GM21717 (cell line): ENCODE data around the gene PPME1.

Experiments
- ATAC-seq: cut with Tn5 transposase; IDR thresholded peaks from one replicate; pipeline ENCODE4 v1.9.1; 2021; ENCODE audit warnings: mild to moderate bottlenecking, moderate library complexity; ENCODE audit not compliant: unreplicated experiment

Gene PPME1

GRCh38 chr11:74225565-74225964 lies 54.5 kb downstream of the PPME1 start:
- no peak for ATAC-seq

- ATAC-seq, result no peak
Measured at GRCh38 chr11:74226907-74227306, 55.8 kb downstream of the PPME1 start.

GRCh38 chr11:74232311-74232950 lies 61.3 kb downstream of the PPME1 start:
- no peak for ATAC-seq

- ATAC-seq, result no peak
Measured at GRCh38 chr11:74233683-74234082, 62.6 kb downstream of the PPME1 start.

- no peak for ATAC-seq
Measured at GRCh38 chr11:74235121-74235520, 64.0 kb downstream of the PPME1 start.

- no peak for ATAC-seq
Measured at GRCh38 chr11:74237541-74237940, 66.5 kb downstream of the PPME1 start.

GRCh38 chr11:74238243-74238642 lies 67.2 kb downstream of the PPME1 start:
- ATAC-seq, result no peak

- ATAC-seq, result no peak
Measured at GRCh38 chr11:74248469-74248868, 77.4 kb downstream of the PPME1 start.

- ATAC-seq, result no peak
Measured at GRCh38 chr11:74249496-74249895, 78.4 kb downstream of the PPME1 start.

- ATAC-seq, result no peak
Measured at GRCh38 chr11:74253361-74253760, 82.3 kb downstream of the PPME1 start.

- no peak for ATAC-seq
Measured at GRCh38 chr11:74255741-74256375, 84.8 kb downstream of the PPME1 start.

- ATAC-seq, result no peak
Measured at GRCh38 chr11:74256378-74257133, 85.5 kb downstream of the PPME1 start.

- ATAC-seq, result no peak
Measured at GRCh38 chr11:74257959-74258553, 87.0 kb downstream of the PPME1 start.

GRCh38 chr11:74262725-74263124 lies 91.6 kb downstream of the PPME1 start:
- no peak for ATAC-seq

- no peak for ATAC-seq
Measured at GRCh38 chr11:74265256-74265655, 94.2 kb downstream of the PPME1 start.

GRCh38 chr11:74267014-74267413 lies 95.9 kb downstream of the PPME1 start:
- no peak for ATAC-seq

GRCh38 chr11:74268456-74268855 lies 97.4 kb downstream of the PPME1 start:
- ATAC-seq, result no peak

GRCh38 chr11:74269161-74269811 lies 98.2 kb downstream of the PPME1 start:
- no peak for ATAC-seq

- ATAC-seq, result no peak
Measured at GRCh38 chr11:74272276-74272675, 101.2 kb downstream of the PPME1 start.

GRCh38 chr11:74276581-74276980 lies 105.5 kb downstream of the PPME1 start:
- no peak for ATAC-seq

GRCh38 chr11:74278103-74278502 lies 107.0 kb downstream of the PPME1 start:
- ATAC-seq, result no peak
